B cell (primary cell): Measurements from ENCODE around the gene FGF6. TPM values are rescaled to one million over a fixed set of nuclear protein-coding genes. Genes with fewer than 3 reads are reported as not detected.

ENCODE experiments used
- ATAC-seq: fragments of 200-7000 bp; cut with Tn5 transposase; one replicate; pipeline ENCODE4 v1.10.0; 2021; ENCODE audit warnings: low read depth, mild to moderate bottlenecking, moderate number of reproducible peaks, moderate library complexity
- CTCF ChIA-PET: fragments of 350-600 bp; sonication (Branson Sonifier 250); formaldehyde crosslinking; loops from one replicate; lab custom pipeline; 2021; ENCODE audit warnings: antibody characterized with exemption, inconsistent platforms; lab: Charles Lee
- POLR2A ChIA-PET: fragments of 350-600 bp; sonication (Branson Sonifier 250); formaldehyde crosslinking; loops from one replicate; lab custom pipeline; 2021; ENCODE audit warnings: antibody characterized with exemption; lab: Charles Lee
- DNase-seq: peaks from one replicate; pipeline ENCODE4 v3.0.0; 2013
- H2AFZ ChIP-seq: 2 replicates; pipeline ENCODE4 v1.6.1; 2012; ENCODE audit warnings: mild to moderate bottlenecking, low read depth, low read length; ENCODE audit not compliant: insufficient read depth, poor library complexity, severe bottlenecking
- H3K27ac ChIP-seq, 2 donors: 1 replicate in 1 of 2; 2 replicates in 1 of 2; pipeline ENCODE4 v1.5.1; 2012 to 2013; ENCODE audit warnings: low read length in 2 of 2, mild to moderate bottlenecking in 2 of 2, moderate library complexity in 1 of 2
- H3K27me3 ChIP-seq, 4 experiments: fragments of 200-600 bp in 1 of 4; sonication (generic) in 1 of 4; replicated peaks in 1 of 4; 1 replicate in 2 of 4; 2 replicates in 2 of 4; pipeline versions ENCODE4 v1.6.1 to v1.7.0; 2013 to 2016; ENCODE audit warnings: low read length in 3 of 4, mild to moderate bottlenecking in 2 of 4, mixed read lengths in 1 of 4, moderate library complexity in 1 of 4; ENCODE audit not compliant: insufficient read depth in 4 of 4, control insufficient read depth in 3 of 4; ENCODE audit errors: control extremely low read depth in 1 of 4
- H3K36me3 ChIP-seq, 2 experiments: replicated peaks in 1 of 2; 1 replicate in 1 of 2; 2 replicates in 1 of 2; pipeline versions ENCODE4 v1.6.1 to v1.7.1; 2013; ENCODE audit warnings: low read length in 1 of 2; ENCODE audit not compliant: insufficient read depth in 2 of 2, control insufficient read depth in 1 of 2; ENCODE audit errors: control extremely low read depth in 1 of 2, extremely low read depth in 1 of 2
- H3K4me1 ChIP-seq, 2 donors: fragments of 200-600 bp in 1 of 2; sonication (generic) in 1 of 2; 1 replicate in 1 of 2; 2 replicates in 1 of 2; pipeline versions ENCODE4 v1.5.1 to v1.6.1; 2013 to 2017; ENCODE audit warnings: low read length in 2 of 2; ENCODE audit not compliant: control insufficient read depth in 2 of 2, insufficient read depth in 2 of 2
- H3K4me2 ChIP-seq: replicated peaks from 2 replicates; pipeline ENCODE3; 2012; ENCODE audit warnings: mild to moderate bottlenecking, low read depth, low read length; ENCODE audit not compliant: poor library complexity, severe bottlenecking
- H3K4me3 ChIP-seq, 5 experiments: fragments of 200-600 bp in 1 of 5; sonication (generic) in 1 of 5; 1 replicate in 3 of 5; 2 replicates in 2 of 5; pipeline versions ENCODE4 v1.5.1 to v1.7.0; 2011 to 2016; ENCODE audit warnings: low read length in 4 of 5, mild to moderate bottlenecking in 4 of 5, low read depth in 2 of 5, control low read depth in 1 of 5, moderate library complexity in 1 of 5; ENCODE audit not compliant: insufficient read depth in 1 of 5; ENCODE audit errors: control extremely low read depth in 1 of 5, extremely low read depth in 1 of 5
- H3K79me2 ChIP-seq: fragments of 200-600 bp; sonication (generic); one replicate; pipeline ENCODE4 v1.6.0; 2016; ENCODE audit warnings: low read length; ENCODE audit not compliant: control insufficient read depth, insufficient read depth
- H3K9ac ChIP-seq: fragments of 200-600 bp; sonication (generic); 2 replicates; pipeline ENCODE4 v1.6.1; 2017; ENCODE audit warnings: mild to moderate bottlenecking, low read length, moderate library complexity
- H3K9me3 ChIP-seq, 3 donors: one replicate each; pipeline versions ENCODE4 v1.6.1 to v1.7.1; 2013; ENCODE audit warnings: low read length in 2 of 3; ENCODE audit not compliant: control insufficient read depth in 2 of 3, insufficient read depth in 1 of 3; ENCODE audit errors: control extremely low read depth in 1 of 3
- H4K20me1 ChIP-seq: 2 replicates; pipeline ENCODE4 v1.6.0; 2012; ENCODE audit warnings: mild to moderate bottlenecking, low read length; ENCODE audit not compliant: insufficient read depth, control insufficient read depth, poor library complexity, severe bottlenecking
- H3K27ac Mint-ChIP-seq: one replicate; pipeline ENCODE4 v1.8.0; 2021; ENCODE audit warnings: mixed read lengths
- H3K27me3 Mint-ChIP-seq: one replicate; pipeline ENCODE4 v1.8.0; 2021; ENCODE audit warnings: mixed read lengths
- H3K4me1 Mint-ChIP-seq: one replicate; pipeline ENCODE4 v1.8.0; 2021; ENCODE audit warnings: mixed read lengths
- H3K4me3 Mint-ChIP-seq: one replicate; pipeline ENCODE4 v1.8.0; 2021; ENCODE audit warnings: mixed read lengths
- H3K9me3 Mint-ChIP-seq: one replicate; pipeline ENCODE4 v1.8.0; 2022; ENCODE audit warnings: mixed read lengths; ENCODE audit not compliant: insufficient read depth
- EZH2 ChIP-seq: IDR thresholded peaks from 2 replicates; pipeline ENCODE4 v1.6.1; 2012; ENCODE audit warnings: borderline replicate concordance, low read depth, mild to moderate bottlenecking, moderate library complexity, low read length; ENCODE audit not compliant: insufficient read depth, poor library complexity, severe bottlenecking
- WGBS: methylation state at CpG from one replicate; pipeline ENCODE4 v1.1.5; 2013; ENCODE audit warnings: missing lambda C conversion rate; ENCODE audit not compliant: insufficient coverage; 5-methylcytosine and 5-hydroxymethylcytosine counted together
- intact Hi-C: fragments of 100-400 bp; cut with micrococcal nuclease; formaldehyde crosslinking; loops from one replicate; pipeline ENCODE4 v1.10.0; 2022
- polyA plus RNA-seq: library from polyadenylated mRNA; depleted of rRNA; stranded (reverse); fragments of >200 nt; gene quantifications from 2 replicates; pipeline ENCODE4 v1.2.3, GENCODE V29; 2012
- total RNA-seq, 2 donors: library from RNA; stranded (reverse); fragments of 120-200 nt in 1 of 2; gene quantifications; 1 replicate in 1 of 2; 2 replicates in 1 of 2; pipeline versions ENCODE4 v1.2.3 to v1.2.4, GENCODE V29; 2013 to 2022
- TF ChIP-seq, protein P1 (sequence below): fragments of 200-600 bp; IDR thresholded peaks from one replicate; pipeline ENCODE4 v1.8.0; 2022; ENCODE audit warnings: antibody characterized with exemption, mild to moderate bottlenecking

Gene FGF6
- total and polyA plus RNA-seq, 2 donors (not counting 1 experiment from before 2014, with no cell fraction given), result not detected

GRCh38 chr12:4483885-4484823 lies 38.5 kb upstream of the FGF6 start:
- H2AFZ ChIP-seq, result no peak overlapping the region
- H3K79me2 ChIP-seq, result no peaks in the 10 kb centered on the region
- H3K27ac Mint-ChIP-seq, result no peak overlapping the region
- H4K20me1 ChIP-seq, result no peaks in the 10 kb centered on the region
- no peak overlapping the region for H3K4me2 ChIP-seq
- peaks cover 0 to 2% of the 10 kb centered on the region in 2 donors for H3K4me1 ChIP-seq
- no peaks in the 10 kb centered on the region for H3K27me3 ChIP-seq
- TF ChIP-seq, protein P1, sequence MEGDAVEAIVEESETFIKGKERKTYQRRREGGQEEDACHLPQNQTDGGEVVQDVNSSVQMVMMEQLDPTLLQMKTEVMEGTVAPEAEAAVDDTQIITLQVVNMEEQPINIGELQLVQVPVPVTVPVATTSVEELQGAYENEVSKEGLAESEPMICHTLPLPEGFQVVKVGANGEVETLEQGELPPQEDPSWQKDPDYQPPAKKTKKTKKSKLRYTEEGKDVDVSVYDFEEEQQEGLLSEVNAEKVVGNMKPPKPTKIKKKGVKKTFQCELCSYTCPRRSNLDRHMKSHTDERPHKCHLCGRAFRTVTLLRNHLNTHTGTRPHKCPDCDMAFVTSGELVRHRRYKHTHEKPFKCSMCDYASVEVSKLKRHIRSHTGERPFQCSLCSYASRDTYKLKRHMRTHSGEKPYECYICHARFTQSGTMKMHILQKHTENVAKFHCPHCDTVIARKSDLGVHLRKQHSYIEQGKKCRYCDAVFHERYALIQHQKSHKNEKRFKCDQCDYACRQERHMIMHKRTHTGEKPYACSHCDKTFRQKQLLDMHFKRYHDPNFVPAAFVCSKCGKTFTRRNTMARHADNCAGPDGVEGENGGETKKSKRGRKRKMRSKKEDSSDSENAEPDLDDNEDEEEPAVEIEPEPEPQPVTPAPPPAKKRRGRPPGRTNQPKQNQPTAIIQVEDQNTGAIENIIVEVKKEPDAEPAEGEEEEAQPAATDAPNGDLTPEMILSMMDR, result no peak
- TF ChIP-seq EZH2, result no peak
- intact Hi-C loops, result no loop called here
- 90% methylated on average over 3 of the region's 4 CpGs for WGBS
- no peaks in the 10 kb centered on the region for H3K27me3 Mint-ChIP-seq
- CTCF ChIA-PET, result no interaction called here
- DNase-seq, result no peak
- POLR2A ChIA-PET, result no interaction called here
- H3K9me3 Mint-ChIP-seq, result peaks cover 4% of the 10 kb centered on the region
- H3K4me3 ChIP-seq, result no peak overlapping the region
- ATAC-seq, result no peak
- no peak overlapping the region for H3K27ac ChIP-seq
- H3K4me3 Mint-ChIP-seq, result no peak overlapping the region
- peaks cover 9% of the 10 kb centered on the region for H3K4me1 Mint-ChIP-seq
- peaks cover 0 to 12% of the 10 kb centered on the region in 2 experiments for H3K36me3 ChIP-seq
- no peak overlapping the region for H3K9ac ChIP-seq
- peaks cover 0 to 6% (median 4%) of the 10 kb centered on the region in 3 donors for H3K9me3 ChIP-seq

DNA sequence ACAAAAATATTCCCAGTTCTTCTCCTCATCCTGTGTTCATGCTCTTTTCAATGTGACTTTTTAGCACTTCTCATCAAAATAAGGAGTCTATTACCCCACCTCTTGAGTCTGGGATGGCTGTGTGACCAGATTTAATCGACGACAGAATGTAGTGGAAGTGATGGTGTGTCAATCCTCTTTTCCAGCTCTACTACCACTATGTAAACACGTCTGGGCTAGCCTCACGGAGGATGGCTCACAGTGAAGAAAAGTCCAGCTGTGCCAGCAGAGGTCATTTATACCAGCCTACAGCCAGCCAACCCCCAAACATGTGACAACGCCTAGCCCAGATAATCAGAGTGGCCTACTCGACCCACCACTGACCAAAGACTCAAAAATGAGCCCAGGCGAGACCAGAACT lies 37.3 kb upstream of the FGF6 start:
- no peak overlapping the region for H3K4me3 ChIP-seq
- no peak overlapping the region for H3K9ac ChIP-seq
- no peaks in the 10 kb centered on the region for H4K20me1 ChIP-seq
- peaks cover 0 to 11% (median 4%) of the 10 kb centered on the region in 3 donors for H3K9me3 ChIP-seq
- ChIA-PET POLR2A (no interaction called here), CTCF (no interaction called here)
- H3K4me1 ChIP-seq, result peaks cover 0 to 2% of the 10 kb centered on the region in 2 donors
- no peak overlapping the region for H3K4me3 Mint-ChIP-seq
- 91% methylated on average over 3 of the region's 7 CpGs for WGBS
- no peaks in the 10 kb centered on the region for H3K27me3 ChIP-seq
- peaks cover 0 to 1% of the 10 kb centered on the region in 2 experiments for H3K36me3 ChIP-seq
- no peak for TF ChIP-seq EZH2
- TF ChIP-seq, protein P1, result no peak
- H3K9me3 Mint-ChIP-seq, result peaks cover 4% of the 10 kb centered on the region
- no peak overlapping the region for H3K27ac Mint-ChIP-seq
- intact Hi-C loops, result no loop called here
- no peak overlapping the region for H2AFZ ChIP-seq
- H3K79me2 ChIP-seq, result no peaks in the 10 kb centered on the region
- no peak overlapping the region for H3K4me2 ChIP-seq
- H3K27me3 Mint-ChIP-seq, result no peaks in the 10 kb centered on the region
- DNase-seq, result no peak
- no peak overlapping the region for H3K27ac ChIP-seq
- H3K4me1 Mint-ChIP-seq, result peaks cover 9% of the 10 kb centered on the region
- no peak for ATAC-seq
